HG03457 (cell line): ENCODE results near the gene TBXAS1.
"Not testable (repeated sequence)": the region's sequence is repeated elsewhere in the genome, so short reads cannot be mapped to it uniquely, and the experiment has no call there.

Source experiments
- ATAC-seq: cut with Tn5 transposase; IDR thresholded peaks from one replicate; pipeline ENCODE4 v1.9.1; 2021; ENCODE audit warnings: moderate number of reproducible peaks; ENCODE audit not compliant: unreplicated experiment

TBXAS1 gene

DNA sequence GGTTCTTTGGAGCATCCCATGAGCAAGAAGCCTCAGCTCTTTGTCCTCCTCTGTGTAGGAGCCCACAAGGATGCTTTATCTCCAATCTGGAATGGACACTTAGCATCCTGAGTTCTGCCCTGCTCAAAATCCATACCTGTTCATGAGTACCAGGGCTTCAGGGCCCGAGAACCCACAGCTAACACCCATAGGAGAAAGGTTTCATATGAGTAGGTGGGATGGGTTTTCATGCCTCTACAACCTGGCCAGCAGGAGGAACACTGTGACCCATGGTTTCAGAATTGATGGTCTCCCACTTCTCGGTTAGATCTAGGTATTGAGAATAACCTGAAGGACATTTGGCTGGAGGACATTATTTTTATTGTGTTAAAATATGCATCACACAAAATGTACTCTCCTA lies 57.8 kb downstream of the TBXAS1 start:
- ATAC-seq = no peak

DNA sequence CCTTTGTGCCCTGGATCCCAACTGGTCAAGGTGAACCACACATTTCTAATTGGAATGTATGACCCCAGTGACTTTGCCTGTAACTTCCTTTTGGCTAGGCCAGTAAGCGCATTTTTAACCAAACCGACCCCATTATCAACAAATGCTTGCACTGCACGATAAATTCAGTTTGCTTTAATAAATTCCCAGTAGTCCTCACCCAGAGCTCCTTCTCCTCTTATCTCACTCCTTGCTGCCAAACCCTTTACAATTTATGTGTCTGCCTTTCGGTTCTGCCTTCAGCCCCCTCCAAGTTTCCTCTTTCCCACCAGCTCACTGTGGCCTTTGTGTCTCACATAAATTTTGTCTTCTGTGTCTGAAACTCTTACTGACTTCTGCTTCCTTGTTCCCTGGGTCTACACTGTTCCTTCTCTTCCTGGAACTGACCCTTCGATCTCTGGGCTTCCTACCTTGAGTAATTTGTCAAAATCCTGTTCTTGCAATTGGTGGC lies 59.0 kb downstream of the TBXAS1 start:
- no peak for ATAC-seq

DNA sequence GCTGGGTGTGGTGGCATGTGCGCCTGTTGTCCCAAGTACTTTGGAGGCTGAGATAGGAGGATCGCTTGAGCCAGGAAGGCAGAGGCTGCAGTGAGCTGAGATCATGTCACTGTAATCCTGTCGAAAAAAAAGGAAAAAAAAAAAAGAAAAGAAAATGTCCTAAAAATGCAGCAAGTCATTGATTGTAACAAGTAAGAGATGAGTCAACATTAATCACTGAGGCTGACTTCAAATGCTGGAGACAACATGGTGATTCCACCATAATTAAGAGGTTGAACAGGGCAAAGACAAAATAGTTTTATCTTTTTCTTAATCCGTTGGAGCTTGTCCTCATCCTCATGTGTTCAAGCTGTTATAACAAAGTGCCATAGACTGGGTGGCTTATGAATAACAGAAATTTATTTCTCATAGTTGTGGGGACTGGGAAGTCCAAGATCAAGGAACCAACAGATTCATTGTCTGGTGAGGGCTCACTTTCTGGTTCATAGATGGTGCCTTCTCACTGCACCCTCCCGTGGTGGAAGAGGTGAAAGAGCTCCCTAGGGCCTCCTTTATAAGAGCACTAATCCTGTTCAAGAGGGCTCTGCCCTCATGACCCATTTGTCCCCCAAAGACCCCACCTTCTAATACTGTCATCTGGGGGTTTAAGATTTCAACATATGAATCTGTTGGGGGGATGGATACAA lies 60.3 kb downstream of the TBXAS1 start:
- no peak for ATAC-seq

DNA sequence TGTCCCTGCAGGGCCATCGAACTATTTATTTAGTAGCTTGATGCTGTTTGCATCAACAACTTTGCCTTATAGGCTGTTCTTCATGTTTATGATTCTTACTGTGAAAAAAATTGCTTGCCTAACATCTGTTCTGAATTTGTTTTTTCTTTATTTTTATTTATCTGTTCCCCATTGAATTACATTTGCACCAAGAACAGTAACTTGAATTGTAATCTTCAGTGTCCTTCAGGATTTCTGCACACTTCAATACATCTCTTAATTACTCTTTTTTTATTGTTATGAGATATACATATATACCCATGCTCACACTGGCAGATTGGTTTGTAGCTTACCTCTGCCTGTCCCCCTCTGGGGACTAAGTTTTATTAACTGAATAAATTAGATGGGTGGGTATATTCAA lies 64.4 kb downstream of the TBXAS1 start:
- no peak for ATAC-seq

DNA sequence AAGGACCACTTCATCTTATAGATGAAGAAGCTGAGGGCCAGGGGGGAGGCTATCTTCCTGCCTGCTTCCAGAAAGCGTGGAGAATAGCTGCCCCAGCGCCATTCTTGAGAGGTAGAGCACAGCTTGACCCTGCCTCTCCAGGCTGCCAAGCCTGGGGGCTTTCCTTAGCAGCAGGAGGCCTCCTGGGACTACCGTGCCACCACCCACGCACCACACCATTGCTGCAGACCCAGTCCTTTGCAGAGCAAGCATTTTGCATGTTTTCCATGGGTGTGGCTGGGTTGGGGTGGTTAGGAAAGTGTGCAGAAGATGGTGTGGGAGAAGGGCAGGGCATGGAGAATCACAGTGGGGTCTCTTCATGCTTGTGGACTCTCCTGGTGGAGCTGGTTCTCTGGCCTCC lies 64.9 kb downstream of the TBXAS1 start:
- ATAC-seq = no peak

DNA sequence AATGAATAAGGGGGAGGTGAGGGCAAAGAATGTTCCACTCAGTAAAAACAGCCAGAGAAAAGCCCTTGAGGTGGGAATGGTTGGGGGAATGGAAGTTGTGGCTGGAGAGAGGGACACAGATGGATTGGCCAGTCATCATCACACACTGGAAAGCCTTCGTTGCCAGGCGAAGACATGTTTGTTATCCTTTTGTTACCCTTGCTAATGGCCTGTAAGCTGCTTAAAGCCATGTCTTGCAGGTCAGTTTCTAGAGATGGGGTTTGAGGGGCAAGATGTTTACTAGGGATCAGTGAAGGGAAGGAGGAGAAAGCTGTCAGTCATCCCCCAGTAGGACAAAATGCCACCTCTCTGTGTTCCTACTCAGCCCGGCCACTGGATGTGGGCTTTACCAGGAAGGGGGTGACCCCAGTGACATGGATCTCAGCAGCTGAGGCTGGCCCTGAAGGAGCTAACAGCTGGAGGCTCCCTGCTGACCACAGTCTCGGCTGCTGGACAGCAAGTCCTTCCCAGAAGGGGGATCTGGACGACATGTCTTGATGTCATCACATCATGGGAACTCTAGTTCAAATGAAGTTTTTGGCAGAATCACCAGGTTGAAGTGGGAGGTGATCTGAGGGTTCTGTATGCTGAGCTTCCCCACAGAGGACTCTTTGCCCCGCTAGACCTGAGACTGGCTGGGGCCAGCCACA lies 66.2 kb downstream of the TBXAS1 start:
- ATAC-seq = no peak

DNA sequence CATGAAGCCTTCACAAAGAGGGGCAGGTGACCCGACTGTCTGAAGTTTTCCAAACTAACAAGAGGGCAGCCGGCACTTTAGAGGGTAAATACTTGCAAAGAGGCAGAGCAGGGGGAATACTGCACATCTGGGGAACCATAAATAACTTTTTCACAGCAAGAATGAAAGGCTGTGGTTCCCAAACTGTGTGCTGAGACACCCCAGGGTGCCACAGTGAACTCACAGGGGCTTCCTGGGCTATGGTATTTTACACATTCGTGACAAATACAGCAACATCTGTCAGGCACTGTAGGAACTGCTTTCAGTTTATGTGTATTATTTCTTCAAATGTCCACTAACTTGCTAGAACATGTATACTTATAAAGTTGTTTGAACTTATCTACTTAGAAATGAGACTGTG lies 67.2 kb downstream of the TBXAS1 start:
- ATAC-seq = no peak

DNA sequence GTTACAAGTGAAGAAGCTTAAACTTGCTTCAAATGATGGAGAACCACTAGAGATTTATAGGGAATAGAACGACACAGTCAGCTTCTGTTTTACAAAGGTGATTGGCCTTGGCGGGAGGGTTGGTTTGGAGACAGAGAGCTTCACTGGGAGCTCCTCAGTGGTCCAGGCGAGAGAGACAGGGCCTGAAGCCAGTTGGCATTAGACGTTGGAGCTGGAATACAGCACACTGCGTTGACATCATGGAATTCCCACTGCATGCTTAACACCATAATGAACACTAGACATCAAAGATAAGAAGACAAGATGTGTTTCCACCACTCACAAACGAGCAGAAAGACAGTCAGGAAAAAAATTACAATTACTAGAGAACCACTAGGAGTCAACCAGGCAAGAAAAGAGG lies 67.8 kb downstream of the TBXAS1 start:
- ATAC-seq = no peak

DNA sequence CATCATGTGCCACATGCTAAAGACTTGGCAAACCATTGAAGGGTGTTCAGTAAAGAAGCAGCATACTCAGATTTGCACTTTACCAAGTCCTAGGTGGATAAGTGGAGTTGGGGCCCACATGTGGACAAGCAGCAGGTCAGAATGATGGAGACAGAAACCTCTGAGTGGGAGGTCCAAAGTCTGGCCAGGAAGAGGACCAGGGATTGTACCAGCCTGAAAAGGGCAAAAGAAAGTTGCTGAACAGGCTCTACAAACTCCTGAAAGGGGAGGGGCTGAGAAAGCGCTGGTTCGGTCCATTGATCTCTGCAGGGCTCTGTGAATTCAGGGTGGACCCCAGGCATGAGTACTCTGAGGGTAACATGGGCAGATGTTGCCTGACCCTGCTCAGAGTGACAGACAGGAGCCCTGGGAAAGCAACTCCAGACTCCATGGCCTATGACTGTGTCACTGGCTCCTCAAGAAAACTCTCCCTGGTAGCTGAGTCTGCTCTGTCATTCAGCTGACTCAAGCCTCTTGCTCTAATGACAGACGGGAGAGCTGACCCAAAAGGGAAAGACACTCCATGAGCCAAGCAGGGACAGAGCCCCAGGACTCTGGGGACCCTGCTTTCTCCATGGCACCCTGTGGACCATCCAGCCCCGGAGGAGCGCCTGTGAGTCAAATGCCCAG lies 68.5 kb downstream of the TBXAS1 start:
- no peak for ATAC-seq

DNA sequence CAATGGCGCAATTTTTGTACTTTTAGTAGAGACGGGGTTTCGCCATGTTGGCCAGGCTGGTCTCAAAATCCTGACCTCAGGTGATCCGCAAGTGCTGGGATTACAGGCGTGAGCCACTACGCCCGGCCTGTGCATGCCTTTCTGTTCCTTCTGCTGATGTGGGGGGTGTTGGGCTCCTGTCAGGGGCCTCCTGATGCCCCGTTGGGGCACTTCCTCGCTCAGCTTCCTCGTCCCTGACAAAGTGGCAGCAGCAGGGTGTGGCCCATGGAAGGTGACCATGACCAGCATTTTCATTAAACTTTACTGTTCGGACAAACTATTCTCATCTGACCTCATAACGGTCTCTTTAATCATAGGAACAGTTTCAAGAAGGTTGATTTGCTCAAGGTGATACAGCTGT lies 69.4 kb downstream of the TBXAS1 start:
- ATAC-seq = no peak

DNA sequence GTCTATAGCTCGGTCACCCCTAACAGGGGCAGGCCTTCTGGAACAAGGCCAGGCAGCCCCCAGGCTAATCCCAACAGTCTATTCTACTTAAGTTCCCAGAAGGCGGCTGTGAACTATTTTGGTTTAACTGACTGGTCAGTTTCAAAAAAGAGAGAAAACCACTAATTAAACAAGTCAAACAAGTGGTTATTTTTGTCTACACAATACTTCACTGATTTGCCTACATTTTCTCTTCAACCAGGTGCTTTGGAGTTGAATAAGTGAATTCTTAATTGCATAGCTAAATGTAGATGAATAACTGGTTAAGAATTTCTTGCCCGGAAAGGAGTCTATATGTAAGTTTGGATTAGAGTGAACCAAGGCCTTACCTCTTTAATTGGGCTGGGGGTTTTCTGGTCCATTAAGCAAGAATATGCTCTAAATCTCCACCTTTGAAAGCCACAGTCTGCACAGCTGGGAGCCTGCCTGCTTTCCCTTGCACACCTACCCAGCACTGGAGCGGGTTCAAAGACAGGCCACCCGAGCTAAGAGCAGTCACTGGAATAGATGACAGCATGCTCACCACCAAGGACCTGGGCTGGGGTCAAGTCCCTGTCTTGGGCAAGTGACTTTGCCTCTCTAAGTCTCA lies 70.4 kb downstream of the TBXAS1 start:
- ATAC-seq = no peak

DNA sequence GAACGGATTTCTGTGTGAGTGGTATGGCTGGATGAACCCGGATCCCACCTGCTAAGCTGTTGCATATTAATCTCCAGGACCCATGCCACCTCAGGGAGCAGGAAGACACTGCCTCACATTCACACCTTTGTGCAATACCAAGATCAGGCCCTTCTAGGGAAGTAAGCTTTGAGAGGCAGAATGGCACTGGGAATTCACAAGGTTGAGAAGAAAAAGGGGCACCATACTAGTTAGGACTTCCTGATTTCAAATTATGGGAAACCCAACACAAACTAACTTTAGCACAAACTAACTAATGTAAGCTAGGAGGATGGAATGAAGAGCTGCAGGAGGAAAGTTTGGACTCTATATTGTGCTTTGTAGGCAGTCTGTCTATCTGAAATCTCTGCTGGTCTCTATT lies 71.3 kb downstream of the TBXAS1 start:
- no peak for ATAC-seq

DNA sequence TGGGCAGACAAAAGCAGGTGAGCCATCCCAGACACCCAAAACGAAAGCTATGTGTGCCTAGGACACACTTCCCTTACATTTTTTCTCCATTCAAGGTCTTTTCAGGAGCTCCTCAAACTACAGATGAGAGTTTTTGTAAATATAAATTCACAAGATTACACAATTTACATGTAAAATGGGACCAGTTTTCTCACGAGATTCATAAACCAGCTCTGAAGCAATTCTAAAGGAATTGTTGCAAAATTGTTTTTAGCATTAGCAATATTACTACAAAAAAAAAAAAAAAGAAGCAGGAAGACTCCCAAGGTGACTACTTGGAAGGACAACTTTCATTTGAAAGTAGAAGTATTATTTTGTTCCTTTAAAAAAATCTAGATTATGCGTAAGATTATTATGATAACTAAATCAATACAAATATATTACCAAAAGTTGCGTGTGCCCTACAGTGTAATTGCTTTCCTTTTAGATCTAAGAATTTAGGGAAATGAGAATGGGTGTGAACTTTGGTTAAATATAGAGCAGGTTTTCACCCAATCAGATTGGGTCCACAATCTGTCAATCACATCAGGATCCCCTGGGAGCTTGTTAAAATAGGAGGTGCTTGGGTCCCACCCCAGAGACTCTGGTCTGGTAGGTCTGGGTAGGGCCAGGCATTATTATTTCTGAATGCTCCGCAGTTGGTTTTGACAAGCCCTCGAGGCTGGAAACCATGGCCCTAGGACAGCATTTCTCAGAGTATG lies 72.2 kb downstream of the TBXAS1 start:
- no peak for ATAC-seq

DNA sequence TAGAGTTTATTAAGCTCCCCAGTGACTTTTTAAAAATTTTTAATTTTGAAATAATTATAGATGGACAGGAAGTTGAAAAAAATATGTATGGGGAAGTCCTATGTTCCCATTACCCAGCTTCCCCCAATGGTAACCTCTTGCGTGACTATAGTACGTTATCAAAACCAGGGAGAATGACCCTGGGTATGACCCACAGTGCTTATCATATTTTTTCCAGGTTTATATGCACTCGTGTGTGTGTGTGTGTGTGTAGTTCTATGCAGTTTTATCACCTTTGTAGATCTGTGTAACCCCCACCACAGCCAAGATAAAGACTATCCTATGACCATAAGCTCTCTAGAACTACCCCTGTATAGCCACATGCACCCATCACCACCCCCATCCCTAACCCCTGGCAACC lies 72.8 kb downstream of the TBXAS1 start:
- no peak for ATAC-seq

DNA sequence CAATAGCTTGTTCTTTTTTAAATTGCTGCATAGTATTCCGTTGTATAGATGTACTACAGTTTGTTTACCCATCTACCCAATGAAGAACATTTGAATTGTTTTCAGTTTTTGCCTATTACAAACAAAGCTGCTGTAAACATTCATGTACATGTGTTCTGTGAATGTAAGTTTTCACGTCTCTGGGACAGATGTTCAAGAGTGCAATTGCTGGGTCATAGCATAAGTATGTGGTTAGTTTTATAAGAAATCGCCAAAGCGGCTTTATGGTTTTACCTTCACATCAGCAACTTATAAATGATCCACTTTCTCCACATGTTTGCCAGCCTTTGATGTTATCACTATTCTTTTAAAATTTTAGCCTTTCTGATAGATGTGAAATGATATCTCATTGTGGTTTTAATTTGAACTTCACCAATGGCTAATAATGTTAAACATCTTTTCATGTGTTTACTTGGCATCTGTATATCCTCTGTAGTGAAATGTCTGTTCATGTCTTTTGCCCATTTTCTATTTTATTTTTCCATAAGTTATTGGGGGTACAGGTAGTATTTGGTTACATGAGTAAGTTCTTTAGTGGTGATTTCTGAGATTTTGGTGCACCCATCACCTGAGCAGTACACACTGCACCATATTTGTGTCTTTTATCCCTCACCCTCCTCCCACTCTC lies 73.5 kb downstream of the TBXAS1 start:
- ATAC-seq = no peak

DNA sequence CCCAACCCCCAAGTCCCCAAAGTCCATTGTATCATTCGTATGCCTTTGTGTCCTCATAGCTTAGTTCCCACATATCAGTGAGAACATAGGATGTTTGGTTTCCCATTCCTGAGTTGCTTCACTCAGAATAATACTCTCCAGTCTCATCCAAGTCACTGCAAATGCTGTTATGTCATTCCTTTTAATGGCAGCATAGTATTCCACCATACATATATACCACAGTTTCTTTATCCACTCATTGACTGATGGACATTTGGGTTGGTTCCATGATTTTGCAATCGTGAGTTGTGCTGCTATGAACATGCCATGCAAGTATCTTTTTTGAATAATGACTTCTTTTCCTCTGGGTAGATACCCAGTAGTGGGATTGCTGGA lies 74.0 kb downstream of the TBXAS1 start:
- not testable (repeated sequence) for ATAC-seq

DNA sequence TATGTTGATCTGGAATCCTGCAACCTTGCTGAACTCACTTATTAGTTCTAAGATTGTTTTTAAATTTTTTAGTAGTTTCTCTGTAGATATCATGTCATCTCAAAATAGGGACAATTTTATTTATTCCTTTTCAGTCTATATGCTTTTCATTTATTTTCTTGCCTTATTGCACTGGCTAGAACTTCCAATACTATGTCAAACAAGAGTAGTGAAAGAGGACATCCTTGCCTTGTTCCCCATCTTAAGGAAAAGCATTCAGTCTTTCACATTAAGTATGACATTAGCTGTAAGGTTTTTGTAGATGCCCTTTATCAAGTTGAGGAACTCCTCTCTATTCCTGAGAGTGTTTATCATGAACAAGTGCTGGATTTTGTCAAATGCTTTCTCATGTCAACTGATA lies 77.8 kb downstream of the TBXAS1 start:
- ATAC-seq = no peak

DNA sequence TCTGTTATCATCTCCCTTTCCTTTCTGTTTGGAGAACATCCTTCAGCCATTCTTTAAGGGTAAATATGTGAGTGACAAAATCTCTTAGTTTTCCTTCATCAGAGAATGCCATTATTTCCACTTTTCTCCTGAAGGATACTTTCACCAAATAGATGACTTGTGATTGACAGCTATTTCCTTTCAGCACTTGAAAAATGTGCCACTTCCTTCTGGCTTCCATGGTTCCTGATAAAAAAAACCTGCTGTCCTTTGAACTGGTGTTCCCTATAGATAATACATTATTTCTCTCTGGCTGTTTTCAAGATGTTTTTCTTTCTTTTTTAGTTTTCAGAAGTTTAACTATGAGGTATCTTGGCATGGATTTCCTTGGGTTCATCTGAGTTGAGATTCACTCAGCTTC lies 79.7 kb downstream of the TBXAS1 start:
- no peak for ATAC-seq

DNA sequence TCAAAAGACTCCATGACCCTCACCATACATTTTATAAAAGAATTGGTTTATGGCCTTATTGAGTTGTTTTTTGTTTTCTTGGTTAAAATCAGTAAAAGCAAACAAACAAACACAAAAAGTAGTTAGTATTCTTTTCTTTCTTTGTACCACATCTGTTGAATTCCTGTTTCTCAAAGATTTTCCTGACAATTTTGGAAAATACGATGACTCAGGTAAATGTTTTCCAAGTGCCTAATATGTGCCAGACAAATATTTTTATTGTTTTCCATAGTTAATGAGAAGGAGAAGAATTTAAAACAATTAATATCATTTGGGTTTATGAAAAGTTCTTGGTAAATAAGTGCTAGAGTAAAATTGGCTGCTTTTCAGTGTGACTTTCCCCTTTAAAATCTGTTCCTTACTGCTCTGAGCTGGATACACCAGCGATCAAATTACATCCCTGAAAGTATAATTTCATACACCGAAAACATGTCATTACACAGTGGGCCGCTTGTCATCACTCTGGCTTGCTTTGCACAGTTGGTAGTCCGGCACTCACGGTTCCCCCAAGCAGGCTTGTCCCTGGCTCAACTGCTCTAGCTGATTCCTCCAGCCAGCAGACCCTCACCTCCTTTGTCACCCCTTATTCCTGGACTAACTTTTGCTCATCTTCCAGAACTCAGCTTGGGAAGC lies 80.5 kb downstream of the TBXAS1 start:
- no peak for ATAC-seq
